Heart left ventricle (tissue), 16 donors: ENCODE results near the gene S1PR2. TPM values are rescaled to one million over a fixed set of nuclear protein-coding genes. Genes with fewer than 3 reads are reported as not detected.
A peak's percentile ranks its signal among the peaks of the same experiment; 100 is the strongest.
"Not testable (repeated sequence)": the region's sequence is repeated elsewhere in the genome, so short reads cannot be mapped to it uniquely, and the experiment has no call there.

Source experiments
- ATAC-seq, 4 donors: fragments of 200-7000 bp; cut with Tn5 transposase; one replicate each; pipeline ENCODE4 v1.9.1; 2020 to 2022; ENCODE audit warnings: moderate library complexity in 4 of 4, mild to moderate bottlenecking in 3 of 4, moderate number of reproducible peaks in 1 of 4
- DNase-seq, 5 donors: peaks; one replicate each; pipeline ENCODE4 v3.0.0-alpha.2; 2020
- H3K27ac ChIP-seq, 12 donors: fragments of 200-600 bp; sonication (generic) in 4 of 12; one replicate each; pipeline versions ENCODE4 v1.5.0 to v1.8.0; 2016 to 2022; ENCODE audit warnings: mild to moderate bottlenecking in 2 of 12
- H3K27me3 ChIP-seq, 9 donors: fragments of 200-600 bp; sonication (generic) in 2 of 9; one replicate each; pipeline versions ENCODE4 v1.5.1 to v1.8.0; 2016 to 2022; ENCODE audit warnings: mild to moderate bottlenecking in 3 of 9
- H3K36me3 ChIP-seq, 9 donors: fragments of 200-600 bp; sonication (generic) in 2 of 9; one replicate each; pipeline versions ENCODE4 v1.5.0 to v1.8.0; 2018 to 2022; ENCODE audit warnings: mild to moderate bottlenecking in 2 of 9
- H3K4me1 ChIP-seq, 12 donors: fragments of 200-600 bp; sonication (generic) in 4 of 12; one replicate each; pipeline versions ENCODE4 v1.5.0 to v1.8.0; 2016 to 2022; ENCODE audit warnings: mild to moderate bottlenecking in 3 of 12
- H3K4me3 ChIP-seq, 12 donors: fragments of 200-600 bp; sonication (generic) in 4 of 12; one replicate each; pipeline versions ENCODE4 v1.5.0 to v1.8.0; 2017 to 2022; ENCODE audit warnings: mild to moderate bottlenecking in 9 of 12, moderate library complexity in 4 of 12
- H3K9me3 ChIP-seq, 12 donors: fragments of 200-600 bp; sonication (generic) in 4 of 12; one replicate each; pipeline versions ENCODE4 v1.5.0 to v1.8.0; 2016 to 2022; ENCODE audit warnings: mild to moderate bottlenecking in 1 of 12
- POLR2A ChIP-seq, 2 donors: fragments of 450-650 bp; IDR thresholded peaks; one replicate each; pipeline ENCODE4 v1.6.1; 2017; ENCODE audit warnings: antibody characterized with exemption in 2 of 2, mild to moderate bottlenecking in 2 of 2, moderate library complexity in 2 of 2
- WGBS, 4 donors: extraction: QIAGEN DNeasy Blood & Tissue Kit in 2 of 4; methylation state at CpG; one replicate each; pipeline versions ENCODE4 v1.1.5 to v1.1.7; 2013 to 2018; 5-methylcytosine and 5-hydroxymethylcytosine counted together
- intact Hi-C, 10 donors: fragments of 100-400 bp; cut with DNase I; formaldehyde crosslinking; loops; one replicate each; pipeline versions ENCODE4 v1.11.1 to v1.14.2; 2022
- polyA plus RNA-seq, 2 donors: library from polyadenylated mRNA; stranded (reverse); fragments of 200-250 nt; gene quantifications; one replicate each; pipeline ENCODE4 v1.2.3, GENCODE V29; 2013
- total RNA-seq, 9 donors: library from RNA; depleted of rRNA in 2 of 9; stranded (reverse); fragments of >200 nt in 2 of 9; fragmentation: NEBNext Ultra II Directional in 3 of 9; extraction: Animal tissue kit (Norgen Biotek cat#: 25700) in 3 of 9; gene quantifications; one replicate each; pipeline versions ENCODE4 v1.1.0 to v1.2.4, GENCODE V29; 2016 to 2023
- TF ChIP-seq, protein P1 (sequence below), 12 donors: fragments of 200-600 bp; sonication (generic) in 4 of 12; IDR thresholded peaks; one replicate each; pipeline versions ENCODE4 v1.5.0 to v1.8.0; 2018 to 2022; ENCODE audit warnings: antibody characterized with exemption in 12 of 12, mild to moderate bottlenecking in 5 of 12
- donor health status: ischemic (EF 13 %, LVEDD 7.1; RV severe dilation, severe dysfunction).
- donor health status: healthy with polysubstance abuse.
- donor health status: DM: no; HTN: yes; CAD: no.
- donor health status: DM: no; HTN: no; CAD: no.
- donor health status: ischemic (EF 25% LVEDD 6.9; RV normal size, moderate dysfunction).
- donor health status: ischemic (EF 25% LVEDD 5.7; RV mildly dilated, moderate dysfunction).
- donor health status: healthy.
- donor health status: DM: yes; HTN: yes; CAD: no.
- donor health status: ischemic (EF 35%, LVEDD 5.7; RV mildly dilated, moderate dysfunction).
- donor health status: nonischemic (EF 11% LVEDD 7.7; RV severe dilation, severe dysfunction).
- donor health status: DM: yes; HTN: yes; CAD: no.
- donor health status: PGD.
- donor health status: ischemic (EF 29% LVEDD 5.4; RV normal size, mild dysfunction).
- donor health status: nonischemic (EF 23%, LVEDD 6.1; RV moderate dilation, normal function).

The S1PR2 gene
- total and polyA plus RNA-seq, 11 donors: 1.0 to 14.2 (median 4.3) TPM

DNA sequence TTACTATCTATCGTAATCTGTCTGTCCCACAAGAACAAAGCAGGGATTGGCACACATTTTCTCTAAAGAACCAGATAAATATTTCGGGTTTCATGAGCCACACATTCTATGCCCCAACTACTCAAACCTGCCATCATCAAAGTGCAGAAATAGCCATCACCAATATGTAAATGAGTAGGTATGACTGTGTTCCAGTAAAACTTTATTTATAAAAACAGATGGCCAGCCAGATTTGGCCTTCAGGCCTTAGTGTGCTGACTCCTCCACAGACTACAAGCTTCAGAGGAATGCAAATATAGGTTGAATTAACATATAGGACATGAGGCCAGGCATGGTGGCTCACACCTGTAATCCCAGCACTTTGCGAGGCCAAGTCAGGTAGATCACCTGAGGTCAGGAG lies 27.4 kb downstream of the S1PR2 start:
- Histone ChIP-seq H3K36me3 (no peaks in the 10 kb centered on the region), H3K27ac (no peak overlapping the region), H3K9me3 (peaks cover 0 to 4% (median 0%) of the 10 kb centered on the region in 12 donors), H3K27me3 (no peaks in the 10 kb centered on the region), H3K4me1 (peaks cover 0 to 11% (median 0%) of the 10 kb centered on the region in 12 donors), H3K4me3 (no peak overlapping the region)
- no peak for ATAC-seq
- no peak for DNase-seq
- intact Hi-C loops: no loop called here
- TF ChIP-seq, protein P1, sequence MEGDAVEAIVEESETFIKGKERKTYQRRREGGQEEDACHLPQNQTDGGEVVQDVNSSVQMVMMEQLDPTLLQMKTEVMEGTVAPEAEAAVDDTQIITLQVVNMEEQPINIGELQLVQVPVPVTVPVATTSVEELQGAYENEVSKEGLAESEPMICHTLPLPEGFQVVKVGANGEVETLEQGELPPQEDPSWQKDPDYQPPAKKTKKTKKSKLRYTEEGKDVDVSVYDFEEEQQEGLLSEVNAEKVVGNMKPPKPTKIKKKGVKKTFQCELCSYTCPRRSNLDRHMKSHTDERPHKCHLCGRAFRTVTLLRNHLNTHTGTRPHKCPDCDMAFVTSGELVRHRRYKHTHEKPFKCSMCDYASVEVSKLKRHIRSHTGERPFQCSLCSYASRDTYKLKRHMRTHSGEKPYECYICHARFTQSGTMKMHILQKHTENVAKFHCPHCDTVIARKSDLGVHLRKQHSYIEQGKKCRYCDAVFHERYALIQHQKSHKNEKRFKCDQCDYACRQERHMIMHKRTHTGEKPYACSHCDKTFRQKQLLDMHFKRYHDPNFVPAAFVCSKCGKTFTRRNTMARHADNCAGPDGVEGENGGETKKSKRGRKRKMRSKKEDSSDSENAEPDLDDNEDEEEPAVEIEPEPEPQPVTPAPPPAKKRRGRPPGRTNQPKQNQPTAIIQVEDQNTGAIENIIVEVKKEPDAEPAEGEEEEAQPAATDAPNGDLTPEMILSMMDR (IDR thresholded peaks at IDR 0.05): no peak
- TF ChIP-seq POLR2A (IDR thresholded peaks at IDR 0.05): no peak
- WGBS, 4 donors: 93 to 97% (median 95%) methylated on average over 3 of the region's 3 CpGs

DNA sequence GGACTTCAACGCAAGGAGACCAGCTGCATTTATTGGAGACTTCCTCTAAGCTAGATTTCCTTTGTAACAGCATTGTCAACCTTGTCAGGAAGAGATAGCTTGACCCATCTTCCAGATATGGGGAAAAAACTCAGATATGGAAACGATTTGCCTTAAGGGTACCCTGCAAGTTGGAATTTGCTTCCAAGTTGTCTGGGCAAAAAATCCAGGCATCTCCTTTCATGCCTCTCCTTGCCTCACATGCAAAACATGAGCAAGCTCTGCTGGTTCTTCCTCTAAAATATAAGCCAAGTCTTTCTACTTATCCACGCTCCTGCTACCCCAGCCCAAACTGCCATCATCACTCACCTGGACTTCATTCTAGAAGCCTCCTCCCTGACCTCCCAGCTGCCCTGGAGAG lies 30.0 kb downstream of the S1PR2 start:
- DNase-seq (no peak), ATAC-seq (no peak)
- H3K4me1 ChIP-seq: peaks cover 0 to 26% (median 0%) of the 10 kb centered on the region in 12 donors

DNA sequence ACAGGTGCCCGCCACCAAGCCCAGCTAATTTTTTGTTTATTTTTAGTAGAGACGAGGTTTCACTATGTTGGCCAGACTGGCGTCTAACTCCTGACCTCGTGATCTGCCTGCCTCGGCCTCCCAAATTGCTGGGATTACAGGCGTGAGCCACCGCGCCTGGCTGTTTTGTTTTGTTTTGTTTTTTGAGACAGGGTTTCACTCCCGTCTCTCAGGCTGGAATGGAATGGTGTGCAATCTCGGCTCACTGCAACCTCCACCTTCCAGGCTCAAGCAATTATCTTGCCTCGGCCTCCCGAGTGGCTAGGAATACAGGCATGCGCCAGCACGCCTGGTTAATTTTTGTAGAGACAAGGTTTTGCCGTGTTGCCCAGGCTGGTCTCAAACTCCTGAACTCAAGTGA lies 31.0 kb downstream of the S1PR2 start:
- peaks cover 0 to 26% (median 0%) of the 10 kb centered on the region in 12 donors for H3K4me1 ChIP-seq
- DNase-seq, ATAC-seq, H3K9me3 ChIP-seq, H3K27ac ChIP-seq, H3K27me3 ChIP-seq, H3K36me3 ChIP-seq, H3K4me3 ChIP-seq, intact Hi-C loops: not testable (repeated sequence)
- 91 to 93% (median 92%) methylated on average over 15 of the region's 15 CpGs for WGBS, 4 donors

More for the DNA sequence above, 30.0 kb downstream of the S1PR2 start:
- no peak overlapping the region for H3K4me3 ChIP-seq
- H3K36me3 ChIP-seq: no peaks in the 10 kb centered on the region
- no peaks in the 10 kb centered on the region for H3K27me3 ChIP-seq
- no peaks in the 10 kb centered on the region for H3K9me3 ChIP-seq
- intact Hi-C loops: no loop called here
- TF ChIP-seq, protein P1 (IDR thresholded peaks at IDR 0.05): no peak
- TF ChIP-seq POLR2A (IDR thresholded peaks at IDR 0.05): no peak
- 68 to 76% (median 70%) methylated on average over 3 of the region's 3 CpGs for WGBS, 4 donors
- no peak overlapping the region for H3K27ac ChIP-seq

DNA sequence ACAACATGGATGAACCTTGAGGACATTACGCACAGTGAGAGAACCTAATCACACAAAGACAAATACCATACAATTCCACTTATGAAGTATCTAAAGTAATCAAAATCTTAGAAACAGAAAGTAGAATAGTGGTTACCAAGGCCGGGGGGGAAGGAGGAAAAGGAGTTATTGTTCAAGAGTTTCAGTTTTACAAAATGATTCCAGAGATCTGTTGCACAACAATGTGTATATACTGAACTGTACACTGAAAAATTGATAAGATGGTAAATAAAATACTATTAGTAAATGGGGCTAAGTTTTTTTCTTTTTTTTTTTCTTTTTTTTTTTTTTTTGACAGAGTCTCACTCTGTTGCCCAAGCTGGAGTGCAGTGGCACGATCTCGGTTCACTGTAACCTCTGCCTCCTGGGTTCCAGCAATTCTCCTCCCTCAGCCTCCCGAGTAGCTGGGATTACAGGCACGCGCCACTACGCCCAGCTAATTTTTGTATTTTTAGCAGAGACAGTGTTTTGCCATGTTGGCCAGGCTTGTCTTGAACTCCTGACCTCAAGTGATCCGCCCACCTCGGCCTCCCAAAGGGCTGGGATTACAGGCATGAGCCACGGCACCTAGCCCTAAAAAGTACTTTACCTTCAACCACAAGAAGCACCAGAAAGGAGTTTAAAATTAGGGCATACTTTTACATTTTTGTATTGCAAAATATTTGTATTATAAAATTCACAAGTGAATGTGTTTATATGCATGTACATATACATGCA lies 32.1 kb downstream of the S1PR2 start:
- not testable (repeated sequence) for H3K36me3 ChIP-seq, H3K9me3 ChIP-seq, H3K27me3 ChIP-seq, DNase-seq, ATAC-seq
- intact Hi-C loops: loop anchor here in 1 of 10 donors (10.0 kb wide), 1 partner anchor 46 kb away; no protein-coding TSS in a partner anchor
- Histone ChIP-seq H3K4me1 (peaks cover 0 to 26% (median under 1%) of the 10 kb centered on the region in 12 donors), H3K27ac (peak overlapping the region in 2 of 12 donors; percentile 36 to 92), H3K4me3 (peak overlapping the region in 2 of 12 donors; percentile 8 to 21)
- WGBS, 4 donors: 57 to 70% (median 61%) methylated on average over 11 of the region's 11 CpGs

DNA sequence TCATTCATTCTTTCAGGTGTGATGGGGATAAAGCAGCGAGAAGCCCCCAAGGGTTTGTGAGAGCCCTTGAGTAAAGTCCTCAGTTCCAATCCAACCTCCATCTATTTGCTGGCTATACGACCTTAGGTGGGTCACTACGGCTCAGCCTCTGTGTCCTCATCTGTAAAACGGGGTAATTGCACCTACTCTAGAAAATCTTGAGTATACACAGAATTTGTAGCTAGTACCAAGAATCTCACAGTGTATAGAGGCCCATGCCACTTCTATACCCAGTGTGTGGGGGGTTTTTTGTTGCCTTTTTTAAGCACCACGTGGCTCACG lies 36.0 kb downstream of the S1PR2 start:
- no peak for TF ChIP-seq POLR2A (IDR thresholded peaks at IDR 0.05)
- TF ChIP-seq, protein P1 (IDR thresholded peaks at IDR 0.05): no peak
- intact Hi-C loops: loop anchor here in 5 of 10 donors (1.0 to 10.0 kb wide), 3 partner anchors 50 to 56 kb away; no protein-coding TSS in a partner anchor
- WGBS, 4 donors: 36 to 55% (median 40%) methylated on average over 6 of the region's 6 CpGs
- DNase-seq (no peak), ATAC-seq (no peak)
- Histone ChIP-seq H3K36me3 (peaks cover 0 to 18% (median 0%) of the 10 kb centered on the region in 9 donors), H3K27ac (peak overlapping the region in 9 of 12 donors; percentile 82 to 92 (median 87)), H3K27me3 (no peaks in the 10 kb centered on the region), H3K4me3 (peak overlapping the region; percentile 46 to 94 (median 76)), H3K4me1 (peaks cover 0 to 54% (median 20%) of the 10 kb centered on the region in 12 donors), H3K9me3 (no peaks in the 10 kb centered on the region)
